GM21528 (cell line): Measurements from ENCODE around the gene CRISP3.

ENCODE experiments used
- ATAC-seq: cut with Tn5 transposase; IDR thresholded peaks from one replicate; pipeline ENCODE4 v1.9.1; 2021; ENCODE audit warnings: mild to moderate bottlenecking, moderate library complexity; ENCODE audit not compliant: unreplicated experiment, low FRiP score

Gene CRISP3

GRCh38 chr6:49693512-49693911, 50.7 kb downstream of the CRISP3 start:
- ATAC-seq = no peak

- no peak for ATAC-seq
Observed at GRCh38 chr6:49692534-49692933, 51.7 kb downstream of the CRISP3 start.
